22Rv1 (cell line): ENCODE data around the gene MYCBP.
"Not testable (repeated sequence)": the region's sequence is repeated elsewhere in the genome, so short reads cannot be mapped to it uniquely, and the experiment has no call there.

Source experiments
- H3K27ac ChIP-seq: fragments of 450-650 bp; 2 replicates; pipeline ENCODE4 v1.5.1; 2017
- ZFX ChIP-seq: fragments of 450-650 bp; IDR thresholded peaks from 2 replicates; pipeline ENCODE4 v1.6.1; 2017; ENCODE audit warnings: antibody characterized with exemption, borderline replicate concordance
- TF ChIP-seq, protein P1 (sequence below): fragments of 450-650 bp; IDR thresholded peaks from 2 replicates; pipeline ENCODE4 v1.5.1; 2017; ENCODE audit warnings: mild to moderate bottlenecking

The MYCBP gene

GRCh38 chr1:38873027-38873969 is at the start of gene MYCBP:
MYCBP (minus strand) TSS chr1:38873348; CDS start chr1:38873305, 43 bp downstream.
- H3K27ac ChIP-seq, result peak within 1 kb of the TSS; percentile 60

DNA sequence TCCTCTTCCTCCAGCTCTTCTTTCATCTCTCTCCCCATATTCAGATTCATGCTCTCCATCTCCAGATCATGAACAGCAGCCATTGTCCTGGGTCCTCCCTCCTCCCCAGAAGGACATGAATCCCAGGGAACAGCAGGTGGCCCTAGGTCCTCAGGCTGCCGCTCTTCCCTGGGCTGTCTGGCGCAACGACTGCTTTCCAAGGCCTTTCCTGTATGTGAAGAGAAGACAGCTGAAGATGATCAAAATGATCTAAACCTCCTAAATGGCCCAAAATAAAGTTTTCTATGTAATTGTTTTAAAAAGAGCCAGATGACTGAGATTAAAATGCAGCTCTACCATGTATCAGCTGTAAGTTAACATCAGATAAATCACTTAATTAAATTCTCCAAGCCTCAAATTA is 46.0 kb upstream of the MYCBP start:
- TF ChIP-seq, protein P1, sequence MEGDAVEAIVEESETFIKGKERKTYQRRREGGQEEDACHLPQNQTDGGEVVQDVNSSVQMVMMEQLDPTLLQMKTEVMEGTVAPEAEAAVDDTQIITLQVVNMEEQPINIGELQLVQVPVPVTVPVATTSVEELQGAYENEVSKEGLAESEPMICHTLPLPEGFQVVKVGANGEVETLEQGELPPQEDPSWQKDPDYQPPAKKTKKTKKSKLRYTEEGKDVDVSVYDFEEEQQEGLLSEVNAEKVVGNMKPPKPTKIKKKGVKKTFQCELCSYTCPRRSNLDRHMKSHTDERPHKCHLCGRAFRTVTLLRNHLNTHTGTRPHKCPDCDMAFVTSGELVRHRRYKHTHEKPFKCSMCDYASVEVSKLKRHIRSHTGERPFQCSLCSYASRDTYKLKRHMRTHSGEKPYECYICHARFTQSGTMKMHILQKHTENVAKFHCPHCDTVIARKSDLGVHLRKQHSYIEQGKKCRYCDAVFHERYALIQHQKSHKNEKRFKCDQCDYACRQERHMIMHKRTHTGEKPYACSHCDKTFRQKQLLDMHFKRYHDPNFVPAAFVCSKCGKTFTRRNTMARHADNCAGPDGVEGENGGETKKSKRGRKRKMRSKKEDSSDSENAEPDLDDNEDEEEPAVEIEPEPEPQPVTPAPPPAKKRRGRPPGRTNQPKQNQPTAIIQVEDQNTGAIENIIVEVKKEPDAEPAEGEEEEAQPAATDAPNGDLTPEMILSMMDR, result no peak
- TF ChIP-seq ZFX, result no peak
- H3K27ac ChIP-seq, result no peak overlapping the region

More at GRCh38 chr1:38873027-38873969, at the start of gene MYCBP:
- no peak for TF ChIP-seq ZFX
- TF ChIP-seq, protein P1, result no peak

GRCh38 chr1:38918568-38918967 is 45.4 kb upstream of the MYCBP start:
- TF ChIP-seq ZFX, result no peak
- TF ChIP-seq, protein P1, result no peak

GRCh38 chr1:38917772-38918171 is 44.6 kb upstream of the MYCBP start:
- H3K27ac ChIP-seq, result no peak overlapping the region
- TF ChIP-seq, protein P1, result no peak

More at GRCh38 chr1:38918568-38918967, 45.4 kb upstream of the MYCBP start:
- H3K27ac ChIP-seq, result no peak overlapping the region

GRCh38 chr1:38917337-38917736 is 44.2 kb upstream of the MYCBP start:
- TF ChIP-seq ZFX, result no peak
- H3K27ac ChIP-seq, result no peak overlapping the region

GRCh38 chr1:38915352-38915948 is 42.3 kb upstream of the MYCBP start:
- no peak overlapping the region for H3K27ac ChIP-seq
- TF ChIP-seq, protein P1, result no peak
- TF ChIP-seq ZFX, result no peak

DNA sequence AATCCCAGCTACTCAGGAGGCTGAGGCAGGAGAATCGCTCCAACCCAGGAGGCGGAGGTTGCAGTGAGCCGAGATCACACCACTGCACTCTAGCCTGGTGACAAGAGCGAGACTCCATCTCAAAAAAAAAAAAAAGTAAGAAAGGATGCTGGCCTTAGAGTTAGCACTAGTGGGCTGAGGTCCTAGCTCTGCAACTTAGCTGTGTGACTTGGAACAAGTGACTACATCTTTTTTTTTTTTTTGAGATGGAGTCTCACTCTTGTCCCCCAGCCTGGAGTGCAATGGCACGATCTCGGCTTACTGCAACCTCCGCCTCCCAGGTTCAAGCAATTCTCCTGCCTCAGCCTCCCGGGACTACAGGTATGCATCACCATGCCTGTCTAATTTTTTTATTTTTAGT is 41.8 kb upstream of the MYCBP start:
- H3K27ac ChIP-seq, result not testable (repeated sequence)

DNA sequence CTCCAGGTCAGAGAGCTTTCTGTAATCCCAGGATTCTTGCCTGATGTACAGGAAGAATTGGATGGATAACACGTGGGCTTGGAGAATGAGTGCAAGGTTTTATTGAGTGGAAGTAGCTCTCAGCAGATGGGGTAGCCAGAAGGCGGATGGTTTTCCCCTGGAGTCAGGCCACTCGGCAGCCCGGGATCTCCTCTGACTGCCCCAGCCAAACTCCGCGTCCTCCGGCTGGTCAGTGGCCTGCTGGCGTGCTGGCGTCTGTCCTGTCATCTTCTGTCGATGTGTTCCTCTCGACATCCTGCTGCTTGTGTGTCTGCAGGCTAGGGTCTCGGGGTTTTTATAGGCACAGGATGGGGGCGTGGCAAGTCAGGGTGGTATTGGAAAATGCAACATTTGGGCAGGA is 35.7 kb upstream of the MYCBP start:
- H3K27ac ChIP-seq, result no peak overlapping the region
- TF ChIP-seq, protein P1, result no peak
